ENCODE measurements around the gene CTRL.
A peak's percentile ranks its signal among the peaks of the same experiment; 100 is the strongest.
"Not testable (repeated sequence)": the region's sequence is repeated elsewhere in the genome, so short reads cannot be mapped to it uniquely, and the experiment has no call there.

CTRL gene

DNA sequence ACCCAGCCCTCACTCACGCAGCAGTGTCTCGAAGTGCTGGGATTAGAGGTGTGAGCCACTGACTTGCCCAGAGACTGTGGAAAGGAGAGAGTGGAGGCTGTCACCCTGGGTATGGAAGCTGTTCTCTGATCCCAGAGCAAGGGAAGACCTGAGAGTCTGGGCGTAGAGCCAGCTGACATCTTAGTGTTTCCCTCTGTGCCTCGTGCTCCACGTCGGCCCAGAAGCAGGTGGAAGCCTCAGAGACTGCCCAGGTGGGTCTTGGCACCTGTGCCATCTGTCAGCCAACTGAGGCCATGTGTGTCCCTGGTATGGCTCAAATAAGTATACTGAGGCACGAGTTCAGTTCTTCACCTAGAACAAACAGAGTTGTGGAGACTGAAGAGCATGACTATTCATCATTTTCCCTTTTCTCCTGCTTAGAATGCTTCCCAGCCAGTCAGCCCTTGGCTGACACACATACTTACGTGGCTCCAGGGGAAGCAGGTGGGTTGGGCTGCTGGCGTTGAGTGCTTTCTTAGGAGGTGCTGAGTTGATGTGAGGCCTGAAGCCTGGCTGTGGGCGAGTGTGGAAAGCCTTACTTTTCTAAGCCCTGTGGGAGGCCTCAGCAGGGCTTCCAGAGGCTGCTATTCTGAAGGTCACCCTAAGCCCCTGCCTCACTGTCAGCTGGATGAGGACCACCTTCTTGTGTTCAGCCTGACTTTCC lies 8.1 kb downstream of the CTRL start:
- DNase-seq, result no peak

DNA sequence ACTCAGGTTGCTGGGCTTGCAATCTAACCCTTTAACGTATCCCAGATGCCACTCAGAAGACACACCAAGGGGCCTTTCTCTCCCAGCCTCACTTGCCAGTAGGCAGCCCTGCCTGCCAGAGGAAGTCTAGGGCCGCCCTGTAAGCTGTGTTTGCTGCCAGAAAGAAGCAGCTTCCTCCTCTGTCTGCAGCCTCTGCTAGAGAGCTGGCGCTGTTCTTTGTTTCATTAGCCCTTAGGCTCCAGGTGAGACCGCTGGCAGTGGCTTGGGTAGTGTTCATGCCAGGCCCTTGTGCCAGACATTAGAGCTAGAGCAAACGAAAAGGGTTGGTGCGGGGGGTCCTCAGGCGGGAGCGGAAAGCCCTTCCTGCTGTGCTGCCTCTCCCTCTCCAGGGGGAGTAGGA lies 8.9 kb downstream of the CTRL start:
- no peak for DNase-seq

DNA sequence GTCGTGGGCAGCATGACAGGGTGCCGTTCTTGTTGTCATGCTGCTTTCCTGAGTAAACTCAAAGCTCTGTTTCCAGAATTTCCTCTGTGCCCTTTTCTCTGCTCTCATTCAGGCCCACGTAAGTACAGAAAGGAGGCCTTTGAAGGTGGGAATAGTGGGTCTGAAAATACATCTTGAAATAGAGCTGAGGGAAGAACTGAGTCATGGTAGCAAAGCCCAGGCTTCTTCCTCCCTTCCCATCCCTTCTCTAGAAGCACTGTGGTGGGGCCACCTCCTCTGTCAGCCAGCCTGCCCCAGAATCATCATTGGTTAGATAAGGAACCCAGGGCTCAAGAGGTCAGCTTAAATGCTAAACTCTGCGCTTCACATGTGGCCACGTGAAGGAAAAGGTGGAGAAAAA lies 9.4 kb downstream of the CTRL start:
- DNase-seq, result no peak

DNA sequence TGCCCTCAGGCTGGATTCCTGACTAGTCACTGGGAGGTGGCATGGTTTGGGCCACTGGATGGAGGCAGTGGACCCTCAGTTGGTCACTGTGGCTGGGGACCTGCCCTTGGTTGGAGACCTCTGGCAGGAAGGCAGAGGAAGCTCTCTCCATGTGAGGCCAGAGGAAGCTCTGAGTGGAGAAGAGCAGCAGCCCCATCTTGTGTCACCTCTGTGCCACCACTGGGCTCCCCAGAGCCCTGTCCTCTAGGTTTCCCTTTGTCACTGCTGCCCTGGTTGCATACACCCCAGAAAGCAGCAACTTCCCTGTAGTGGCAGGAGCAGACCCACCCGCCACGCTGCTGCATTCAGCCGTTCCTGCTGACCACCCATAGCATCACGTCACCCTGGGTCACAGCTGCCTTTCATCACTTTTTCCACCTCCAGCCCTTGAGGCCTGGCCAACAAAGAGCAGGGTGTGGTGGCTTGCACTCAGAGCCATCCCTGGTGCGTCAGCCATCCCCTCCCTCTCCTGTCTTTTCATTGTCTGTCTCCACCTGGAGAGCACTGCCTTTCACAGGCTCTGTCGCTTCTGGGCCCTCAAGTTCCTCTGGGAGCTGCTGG lies 11.9 kb downstream of the CTRL start:
- DNase-seq, result no peak

DNA sequence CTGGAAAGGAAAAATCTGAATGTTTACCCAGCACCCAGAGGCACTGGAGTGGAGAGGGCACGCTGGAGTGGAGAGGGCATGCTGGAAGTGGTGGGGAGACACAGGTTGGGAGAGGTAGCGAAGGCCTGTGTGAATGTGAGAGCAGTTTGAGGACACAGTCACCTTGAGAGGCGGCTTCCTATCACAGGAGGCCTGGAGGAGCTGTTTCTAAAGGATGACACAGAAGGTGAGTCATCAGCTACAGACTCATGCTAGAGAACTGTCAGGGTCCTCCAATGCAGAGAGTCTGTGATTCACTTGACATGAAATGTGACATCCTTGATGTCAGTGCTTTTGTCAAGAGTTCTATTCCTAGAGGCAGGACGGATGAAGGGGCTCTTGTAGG lies 13.8 kb downstream of the CTRL start:
- DNase-seq, result peak; percentile 75

DNA sequence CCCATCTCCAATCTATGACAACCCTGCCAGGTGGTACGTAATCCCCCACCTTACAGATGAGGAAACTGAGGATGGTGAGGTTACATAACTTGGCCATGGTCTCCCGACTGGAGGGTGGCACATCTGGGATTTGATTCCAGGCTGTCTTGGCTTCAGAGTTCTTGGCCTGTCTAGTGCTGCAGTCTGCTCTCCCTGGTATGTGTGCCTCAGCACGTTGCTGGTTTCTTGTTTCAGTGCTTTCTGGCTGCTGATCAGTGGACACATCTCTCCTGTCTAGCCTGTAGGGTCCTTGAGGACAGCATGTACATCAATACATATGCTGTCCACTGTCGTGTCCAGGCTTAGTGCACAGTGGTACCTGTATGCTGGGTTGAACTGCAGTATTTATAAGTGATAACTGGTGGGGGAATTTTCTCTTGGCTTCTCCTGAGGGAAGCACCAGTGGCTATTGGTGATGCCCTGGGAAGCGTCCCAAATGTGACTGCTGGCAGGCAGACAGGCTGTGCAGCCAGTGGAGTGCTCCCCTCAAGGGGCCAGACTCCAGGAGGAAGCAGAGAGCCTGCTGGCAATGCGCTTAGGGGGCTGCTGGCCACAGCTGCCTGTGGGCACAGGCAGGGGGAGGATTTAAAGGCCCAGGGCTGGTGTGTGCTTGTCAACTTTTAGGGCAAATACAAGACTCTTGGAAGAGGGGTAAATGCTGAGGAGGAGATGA lies 14.4 kb downstream of the CTRL start:
- peak; percentile 16 for DNase-seq

DNA sequence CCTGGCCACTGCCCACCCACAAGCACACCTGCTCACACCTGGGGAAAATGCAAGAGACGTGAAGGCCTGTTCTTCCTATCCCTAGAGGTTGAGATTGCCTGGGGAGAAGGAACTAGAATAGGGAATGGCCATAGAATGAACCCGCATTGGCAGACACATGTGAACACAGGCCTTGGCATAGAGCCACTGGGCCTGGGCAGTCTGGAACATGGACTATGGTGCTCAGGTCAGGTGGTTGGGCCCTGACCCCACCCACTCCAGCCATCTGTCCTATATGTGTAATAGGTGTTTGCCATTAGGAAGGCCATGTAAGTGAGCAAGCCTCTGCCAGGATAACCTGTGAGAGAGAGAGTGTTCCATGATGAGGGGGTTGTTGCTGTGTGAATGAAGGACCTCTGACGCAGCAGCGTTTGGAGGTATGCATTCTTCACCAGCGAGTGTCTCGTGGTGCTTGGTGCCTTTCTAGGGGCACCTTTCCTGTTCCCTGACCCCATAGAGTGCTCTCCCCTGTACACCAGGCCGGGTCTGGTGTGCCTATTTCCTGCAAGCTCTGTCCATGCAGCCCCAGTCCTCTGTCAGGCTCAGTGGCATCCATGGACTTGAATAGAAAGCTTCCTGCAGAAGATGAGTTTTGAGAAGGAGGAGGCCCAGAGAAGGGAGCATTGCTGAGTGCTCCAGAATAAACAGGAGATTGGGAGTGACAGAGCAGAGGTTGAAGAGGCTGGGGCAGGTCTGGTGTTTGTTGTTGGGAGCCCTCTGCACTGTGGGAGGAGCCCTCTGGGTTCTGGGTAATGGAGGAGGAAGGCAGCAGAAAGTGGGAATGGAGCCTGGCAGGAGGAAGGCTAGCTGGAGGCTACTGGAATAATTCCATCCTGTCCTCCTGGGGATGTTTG lies 15.6 kb downstream of the CTRL start:
- no peak for DNase-seq

DNA sequence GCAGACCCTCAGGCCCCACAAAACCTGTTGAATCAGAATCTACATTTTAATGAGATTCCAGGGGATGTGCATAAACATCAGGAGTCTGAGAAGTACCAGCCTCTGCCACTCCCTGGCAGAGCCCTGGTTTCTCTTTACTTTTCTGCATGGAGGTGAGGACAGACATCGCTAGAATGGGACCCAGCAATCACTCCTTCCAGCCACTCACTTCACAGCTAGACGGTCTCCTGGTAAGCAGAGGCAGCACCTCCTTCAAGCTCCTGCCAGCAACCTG lies 16.2 kb downstream of the CTRL start:
- DNase-seq, result not testable (repeated sequence)

DNA sequence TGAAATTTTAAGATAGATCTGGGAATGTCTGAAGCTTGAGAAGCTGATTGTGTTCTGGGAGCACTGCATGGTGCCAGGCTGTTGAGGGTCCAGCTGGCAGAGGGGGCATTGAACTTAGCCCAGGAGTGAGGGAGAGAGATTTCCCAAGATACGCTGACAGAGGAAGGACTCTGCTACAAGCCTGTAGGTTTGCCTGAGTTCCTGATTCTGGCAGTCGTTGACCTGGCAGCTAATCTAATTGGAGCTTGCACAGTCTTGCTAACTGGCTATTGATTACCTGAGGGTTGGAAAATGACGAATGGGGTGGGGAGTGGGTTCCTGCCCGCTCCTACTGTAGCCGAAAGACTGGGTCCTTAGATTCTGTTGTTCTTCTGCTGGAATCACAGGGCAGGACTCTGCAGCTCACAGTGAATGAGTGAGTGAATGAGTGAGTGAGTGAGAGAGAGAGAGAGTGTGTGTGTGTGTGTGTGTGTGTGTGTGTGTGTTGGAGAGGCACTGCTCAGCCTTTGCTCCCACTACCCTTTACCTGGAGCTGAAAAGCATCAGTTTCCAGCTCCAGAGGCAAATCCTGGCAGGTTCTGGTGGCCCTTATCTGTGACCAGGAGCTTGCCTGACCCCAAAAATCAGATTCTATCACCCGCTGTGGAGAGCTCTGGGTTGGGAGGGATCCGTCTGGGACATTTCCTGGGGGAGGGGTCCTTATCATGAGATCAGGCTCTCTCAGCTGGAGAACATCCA lies 16.7 kb downstream of the CTRL start:
- DNase-seq, result no peak

DNA sequence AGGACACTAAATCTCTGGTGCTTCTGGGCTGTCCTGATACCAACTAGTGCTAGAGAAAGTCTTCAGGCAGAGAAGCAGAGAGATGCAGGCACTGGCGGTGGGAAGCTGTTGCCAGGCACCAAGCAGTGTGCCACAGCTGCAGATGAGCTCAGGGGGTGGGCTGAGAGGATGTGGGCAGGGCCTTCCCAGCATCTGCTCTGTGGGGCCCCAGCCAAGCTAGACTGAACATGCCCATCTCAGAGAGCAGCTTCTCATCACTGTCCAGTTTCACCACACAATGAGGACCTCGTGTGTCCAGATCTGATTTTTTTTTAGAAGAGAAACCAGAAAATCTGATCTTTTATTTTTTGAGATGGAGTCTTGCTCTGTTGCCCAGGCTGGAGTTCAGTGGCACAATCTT lies 21.5 kb downstream of the CTRL start:
- peak; percentile 28 for DNase-seq

DNA sequence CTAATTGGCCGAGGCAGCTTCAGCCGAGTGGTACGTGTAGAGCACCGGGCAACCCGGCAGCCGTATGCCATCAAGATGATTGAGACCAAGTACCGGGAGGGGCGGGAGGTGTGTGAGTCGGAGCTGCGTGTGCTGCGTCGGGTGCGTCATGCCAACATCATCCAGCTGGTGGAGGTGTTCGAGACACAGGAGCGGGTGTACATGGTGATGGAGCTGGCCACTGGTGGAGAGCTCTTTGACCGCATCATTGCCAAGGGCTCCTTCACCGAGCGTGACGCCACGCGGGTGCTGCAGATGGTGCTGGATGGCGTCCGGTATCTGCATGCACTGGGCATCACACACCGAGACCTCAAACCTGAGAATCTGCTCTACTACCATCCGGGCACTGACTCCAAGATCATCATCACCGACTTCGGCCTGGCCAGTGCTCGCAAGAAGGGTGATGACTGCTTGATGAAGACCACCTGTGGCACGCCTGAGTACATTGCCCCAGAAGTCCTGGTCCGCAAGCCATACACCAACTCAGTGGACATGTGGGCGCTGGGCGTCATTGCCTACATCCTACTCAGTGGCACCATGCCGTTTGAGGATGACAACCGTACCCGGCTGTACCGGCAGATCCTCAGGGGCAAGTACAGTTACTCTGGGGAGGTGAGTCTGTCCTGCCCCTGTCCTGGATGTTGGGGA lies 22.5 kb downstream of the CTRL start:
- no peak for DNase-seq

DNA sequence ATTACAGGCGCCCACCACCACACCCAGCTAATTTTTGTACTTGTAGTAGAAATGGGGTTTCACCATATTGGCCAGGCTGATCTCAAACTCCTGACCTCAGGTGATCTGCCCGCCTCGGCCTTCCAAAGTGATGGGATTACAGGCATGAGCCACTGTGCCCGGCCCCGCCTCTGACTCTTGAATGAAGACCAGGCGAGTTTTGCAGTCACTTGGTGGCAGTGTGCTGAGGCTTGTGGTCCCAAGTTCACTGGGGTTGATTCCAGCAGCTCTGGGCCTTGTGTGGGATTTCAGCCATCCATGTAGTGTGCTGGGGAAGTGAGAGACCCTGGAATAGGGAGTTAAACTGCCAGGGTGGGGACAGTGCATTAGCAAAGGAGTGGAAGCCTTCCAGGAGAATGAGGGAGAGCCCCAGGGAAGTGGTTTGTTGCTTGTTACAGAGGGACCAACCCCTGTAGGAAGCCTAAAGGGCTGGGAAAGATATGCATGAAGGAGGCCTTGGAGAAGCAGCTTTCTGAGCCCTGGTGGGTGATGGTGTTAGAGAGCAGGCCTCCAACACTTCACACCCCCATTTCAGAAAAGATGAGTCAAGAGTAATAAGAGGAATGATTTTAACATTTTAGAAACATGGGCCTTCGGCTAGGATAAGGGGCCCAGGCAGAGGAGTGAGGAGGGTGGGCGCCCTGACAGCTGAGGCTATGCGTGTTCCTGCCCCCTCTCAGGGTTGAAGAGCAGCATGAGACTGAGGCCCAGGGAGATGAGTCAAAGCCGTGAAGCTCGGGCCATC lies 24.1 kb downstream of the CTRL start:
- no peak for DNase-seq

DNA sequence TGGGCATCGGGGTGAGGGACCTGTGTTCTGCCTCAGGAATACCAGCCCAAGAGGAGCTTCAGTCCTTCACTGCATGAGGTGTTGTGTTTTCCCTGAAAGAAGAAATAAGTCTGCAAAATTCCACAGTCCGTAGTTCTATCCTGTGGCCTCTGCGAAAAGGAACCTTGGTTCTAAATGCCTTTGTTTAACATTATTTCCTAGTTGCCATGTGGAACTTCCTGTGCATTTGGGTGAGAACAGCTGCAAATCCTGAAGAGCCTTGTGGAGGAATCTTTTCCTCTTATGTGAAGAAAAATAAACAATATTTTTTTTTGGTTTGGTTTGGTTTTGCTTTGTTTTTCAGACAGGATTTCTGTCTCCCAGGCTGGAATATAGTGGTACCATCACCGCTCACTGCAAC lies 28.8 kb downstream of the CTRL start:
- no peak for DNase-seq

DNA sequence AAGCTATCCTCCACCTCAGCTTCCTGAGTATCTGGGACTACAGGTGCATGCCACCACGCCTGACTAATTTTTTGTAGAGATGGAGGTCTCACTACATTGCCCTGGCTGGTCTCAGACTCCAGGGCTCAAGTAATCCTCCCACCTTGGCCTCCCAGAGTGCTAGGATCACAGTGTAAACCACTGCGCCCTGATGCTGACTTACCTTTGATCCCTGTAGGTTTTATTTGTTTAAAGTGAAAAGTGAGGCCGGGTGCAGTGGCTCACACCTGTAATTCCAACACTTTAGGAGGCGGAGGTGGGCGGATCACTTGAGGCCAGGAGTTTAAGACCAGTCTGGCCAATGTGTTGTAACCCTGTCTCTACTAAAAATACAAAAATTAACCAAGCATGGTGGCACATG lies 29.9 kb downstream of the CTRL start:
- no peak for DNase-seq

DNA sequence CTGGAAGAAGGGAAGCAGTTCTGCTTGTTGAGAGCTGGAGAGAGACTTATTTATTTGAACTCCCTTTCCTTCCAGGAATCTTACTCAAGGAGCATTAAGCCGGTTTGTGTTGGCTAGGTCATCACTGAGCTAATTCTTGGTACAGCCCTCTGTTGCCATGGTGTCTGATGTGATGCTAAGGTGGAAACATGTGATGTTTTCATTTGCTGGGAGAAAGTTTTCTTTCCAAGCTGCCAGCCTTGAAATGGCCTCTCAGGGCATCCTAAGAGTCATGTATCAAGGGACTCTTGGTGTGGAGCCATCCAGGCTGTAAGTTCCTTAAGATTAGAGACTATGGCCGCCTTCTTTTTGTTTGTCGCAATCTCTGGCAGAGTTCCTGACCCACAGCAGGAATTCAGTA lies 34.4 kb downstream of the CTRL start:
- no peak for DNase-seq

DNA sequence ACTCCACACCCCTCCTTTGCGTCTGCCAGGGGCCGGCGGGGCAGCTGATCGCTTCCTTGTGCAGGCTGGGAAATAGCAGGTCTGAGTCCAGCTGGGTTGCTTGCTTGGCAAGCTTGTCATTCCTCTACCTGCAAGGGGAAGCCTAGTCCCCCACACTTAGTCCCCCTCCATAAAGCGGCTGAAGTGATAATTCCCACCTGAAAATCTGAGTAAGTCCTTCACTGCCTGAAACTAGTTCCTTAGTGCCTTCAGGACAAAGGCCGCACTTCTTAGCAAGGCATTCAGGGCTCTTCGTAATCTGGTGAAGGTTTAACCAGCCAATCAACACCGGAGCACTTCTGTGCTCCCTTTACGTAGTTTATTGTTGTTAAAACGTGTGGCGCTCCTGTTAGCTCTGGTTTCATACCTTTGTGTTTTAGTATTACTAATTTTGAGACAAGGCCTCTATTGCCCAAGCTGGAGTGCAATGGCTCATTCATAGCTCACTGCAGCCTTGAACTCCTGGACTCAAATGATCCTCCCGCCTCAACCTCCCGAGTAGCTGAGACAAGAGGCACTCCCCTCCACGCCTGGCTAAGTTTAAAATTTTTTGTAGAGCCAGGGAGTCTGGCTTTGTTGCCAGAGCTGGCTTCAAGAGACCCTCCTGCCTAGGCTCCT lies 37.8 kb downstream of the CTRL start:
- DNase-seq, result no peak

DNA sequence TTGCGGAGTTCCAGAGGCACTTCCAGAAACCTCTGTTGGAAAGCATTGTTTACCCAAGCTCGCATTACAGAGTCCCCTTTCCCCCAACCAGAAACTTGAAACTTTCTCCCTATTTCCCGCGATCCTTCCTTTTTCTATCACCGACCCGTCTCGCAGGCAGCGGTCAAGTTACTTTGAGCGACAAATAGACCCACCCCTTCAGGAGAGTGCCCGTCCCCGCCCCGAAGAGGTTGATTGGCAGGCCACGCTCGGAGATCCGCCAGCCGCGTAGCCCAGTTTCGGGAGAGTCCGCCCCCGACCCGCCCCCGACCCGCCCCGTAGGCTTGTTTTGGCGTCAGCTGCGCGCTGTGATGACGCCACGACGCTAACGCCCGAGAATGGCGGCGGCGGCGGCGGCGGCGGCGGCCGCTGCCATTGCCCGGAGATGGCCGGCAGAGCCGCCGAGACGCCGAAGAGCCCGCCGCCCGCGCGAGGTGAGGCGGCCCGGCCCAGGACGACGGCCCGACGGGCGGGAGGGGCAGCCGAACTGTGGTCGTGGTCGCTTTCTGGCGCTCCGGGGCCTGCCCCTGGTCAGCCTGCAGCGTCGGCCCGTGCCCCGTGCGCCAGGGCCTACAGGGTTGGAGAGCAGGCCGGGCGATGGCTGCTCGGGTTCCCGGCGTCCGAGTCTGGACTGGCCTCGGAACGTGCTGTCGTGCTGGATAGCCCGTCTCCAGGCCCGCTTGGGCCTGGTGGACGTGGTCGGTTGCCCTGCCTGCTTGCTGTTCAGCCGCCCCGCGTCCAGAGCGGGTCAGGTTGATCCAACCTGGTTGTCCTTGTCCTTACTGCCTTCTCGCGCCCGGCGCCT lies 38.5 kb downstream of the CTRL start, which contains the start of gene PSKH1:
TSS of gene PSKH1 (plus strand) at position 356 of the 844 bp plus-strand sequence. CDS start 15,496 bp downstream, outside the sequence.
- peak; percentile 95 for DNase-seq

DNA sequence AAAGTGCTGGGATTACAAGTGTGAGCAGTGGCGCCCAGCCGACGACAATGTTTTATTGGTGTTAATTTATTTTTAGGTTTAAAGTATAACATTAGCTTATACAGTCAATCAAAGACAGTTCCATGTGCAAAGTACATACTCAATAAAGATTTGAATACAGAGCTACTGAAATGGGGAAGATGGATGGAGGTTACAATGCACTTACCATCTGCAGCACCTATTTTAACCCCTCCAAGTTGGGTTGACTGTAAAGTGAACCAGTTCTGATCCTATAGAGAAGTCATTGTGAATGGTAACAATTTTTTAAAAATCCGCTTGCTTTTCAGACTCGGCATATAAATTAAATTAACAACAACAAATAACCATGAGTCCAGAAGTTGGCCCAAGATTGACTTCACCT lies 39.3 kb downstream of the CTRL start:
- no peak for DNase-seq

DNA sequence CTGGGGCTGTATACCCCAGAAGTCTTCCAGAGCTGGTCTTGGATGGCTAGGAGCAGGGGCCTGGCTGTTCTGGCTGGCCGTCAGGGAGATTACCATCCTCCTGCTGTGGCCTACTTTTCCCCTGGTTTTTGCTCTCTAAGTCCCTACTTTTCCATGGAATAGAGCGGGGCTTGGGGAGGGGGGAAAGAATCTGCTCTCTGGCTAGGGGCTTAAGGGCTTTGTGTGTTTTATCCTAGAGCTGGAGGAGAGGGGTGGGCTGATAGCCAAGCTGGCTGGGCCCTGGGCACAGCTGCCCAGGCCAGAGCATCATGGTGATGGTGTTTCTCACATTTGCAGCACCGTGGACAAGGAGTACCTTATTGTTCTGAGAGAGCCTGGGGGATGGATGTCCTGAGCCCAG lies 43.3 kb downstream of the CTRL start:
- no peak for DNase-seq

DNA sequence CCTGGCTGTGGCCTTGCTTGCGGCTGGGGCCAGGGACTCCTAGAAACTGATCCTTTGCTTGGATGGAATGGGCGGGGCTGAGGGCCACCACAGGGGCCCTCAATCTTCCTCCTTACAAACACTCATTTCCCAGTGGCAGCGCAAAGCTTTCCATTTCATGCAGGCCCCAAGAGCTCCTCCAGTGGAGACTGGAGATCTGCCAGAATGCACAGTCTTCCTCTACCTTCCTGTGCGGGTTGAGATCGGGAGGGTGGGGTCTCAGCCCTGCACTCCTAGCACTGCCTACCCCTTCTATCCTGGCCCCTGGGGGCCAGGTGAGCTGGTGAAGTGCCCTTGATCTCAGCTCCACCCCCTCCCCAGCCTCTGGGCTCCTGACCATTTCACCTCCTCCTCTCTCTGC lies 45.3 kb downstream of the CTRL start:
- DNase-seq, result no peak

Measured in fibroblast of upper back skin (primary cell).